GM23338 (cell line): ENCODE results near the gene MAST3. TPM values are rescaled to one million over a fixed set of nuclear protein-coding genes. Genes with fewer than 3 reads are reported as not detected.

ENCODE experiments used
- ATAC-seq: fragments of 200-7000 bp; cut with Tn5 transposase; 3 replicates; pipeline ENCODE4 v1.9.1; 2020
- DNase-seq: peaks from one replicate; pipeline ENCODE4 v3.0.0-alpha.2; 2015; ENCODE audit warnings: low spot score
- H2AFZ ChIP-seq: fragments of 200-600 bp; sonication (generic); 2 replicates; pipeline ENCODE4 v1.8.0; 2016; ENCODE audit warnings: antibody characterized with exemption, mild to moderate bottlenecking, moderate library complexity
- H3F3A ChIP-seq: fragments of 200-600 bp; sonication (generic); replicated peaks from 2 replicates; pipeline ENCODE4 v1.8.0; 2017; ENCODE audit warnings: antibody characterized with exemption, mixed run types, low read depth
- H3K27ac ChIP-seq: fragments of 200-600 bp; sonication (generic); 2 replicates; pipeline ENCODE4 v1.6.1; 2016; ENCODE audit warnings: low read depth
- H3K27me3 ChIP-seq: fragments of 200-600 bp; sonication (generic); 2 replicates; pipeline ENCODE4 v1.8.0; 2016; ENCODE audit warnings: mild to moderate bottlenecking, mixed run types, moderate library complexity; ENCODE audit not compliant: insufficient read depth
- H3K36me3 ChIP-seq: fragments of 200-600 bp; sonication (generic); 2 replicates; pipeline ENCODE4 v1.8.0; 2016; ENCODE audit warnings: mild to moderate bottlenecking; ENCODE audit not compliant: insufficient read depth
- H3K4me1 ChIP-seq: fragments of 200-600 bp; sonication (generic); 2 replicates; pipeline ENCODE4 v1.8.0; 2016; ENCODE audit warnings: mild to moderate bottlenecking, moderate library complexity; ENCODE audit not compliant: insufficient read depth
- H3K4me2 ChIP-seq: fragments of 200-600 bp; sonication (generic); 2 replicates; pipeline ENCODE4 v1.7.1; 2017; ENCODE audit warnings: mixed run types
- H3K4me3 ChIP-seq: fragments of 200-600 bp; sonication (generic); 2 replicates; pipeline ENCODE4 v1.6.1; 2016; ENCODE audit warnings: mixed run types
- H3K79me2 ChIP-seq: fragments of 200-600 bp; sonication (generic); replicated peaks from 2 replicates; pipeline ENCODE4 v1.8.0; 2017; ENCODE audit warnings: mild to moderate bottlenecking; ENCODE audit not compliant: insufficient read depth
- H3K9me2 ChIP-seq: fragments of 200-600 bp; sonication (generic); 2 replicates; pipeline ENCODE4 v1.8.0; 2017; ENCODE audit not compliant: insufficient read depth
- H4K20me1 ChIP-seq: fragments of 200-600 bp; sonication (generic); replicated peaks from 2 replicates; pipeline ENCODE4 v1.8.0; 2017; ENCODE audit warnings: mild to moderate bottlenecking; ENCODE audit not compliant: insufficient read depth
- H3K27ac Mint-ChIP-seq: 2 replicates; pipeline ENCODE4 v1.8.0; 2020; ENCODE audit warnings: inconsistent platforms, mild to moderate bottlenecking, moderate library complexity, mixed read lengths
- H3K27me3 Mint-ChIP-seq: 3 replicates; pipeline ENCODE4 v1.8.0; 2022; ENCODE audit warnings: low read depth, mild to moderate bottlenecking, moderate library complexity, mixed read lengths, inconsistent platforms; ENCODE audit not compliant: insufficient read depth, poor library complexity
- H3K36me3 Mint-ChIP-seq: 3 replicates; pipeline ENCODE4 v1.8.0; 2021; ENCODE audit warnings: low read depth, mild to moderate bottlenecking, inconsistent platforms, moderate library complexity, mixed read lengths
- H3K4me1 Mint-ChIP-seq: 3 replicates; pipeline ENCODE4 v1.8.0; 2020; ENCODE audit warnings: mild to moderate bottlenecking, inconsistent platforms, mixed read lengths
- H3K4me3 Mint-ChIP-seq: 3 replicates; pipeline ENCODE4 v1.8.0; 2021; ENCODE audit warnings: moderate library complexity, mild to moderate bottlenecking, inconsistent platforms, mixed read lengths
- H3K9me3 Mint-ChIP-seq: 3 replicates; pipeline ENCODE4 v1.8.0; 2020; ENCODE audit warnings: moderate library complexity, mild to moderate bottlenecking, inconsistent platforms, mixed read lengths
- CREB1 ChIP-seq: fragments of 250-450 bp; sonication (Bioruptor Pico); IDR thresholded peaks from 2 replicates; pipeline ENCODE4 v1.5.0; 2020; ENCODE audit warnings: low read depth, mild to moderate bottlenecking, moderate library complexity
- CTCF ChIP-seq, 2 experiments: fragments of 200-600 bp in 1 of 2; sonication (generic) in 1 of 2; conservative IDR thresholded peaks; 2 replicates each; pipeline versions ENCODE4 v1.5.1 to v1.6.1; 2016 to 2017; ENCODE audit warnings: antibody characterized with exemption in 2 of 2, low read depth in 2 of 2, mild to moderate bottlenecking in 2 of 2, moderate library complexity in 1 of 2
- ETS1 ChIP-seq: IDR thresholded peaks from 2 replicates; pipeline ENCODE4 v1.6.1; 2016; ENCODE audit warnings: antibody characterized with exemption
- EZH2 ChIP-seq: fragments of 200-600 bp; sonication (generic); IDR thresholded peaks from one replicate; pipeline ENCODE4 v1.8.0; 2017; ENCODE audit warnings: antibody characterized with exemption, mild to moderate bottlenecking, low read depth; ENCODE audit not compliant: unreplicated experiment
- EZH2phosphoT487 ChIP-seq: fragments of 200-600 bp; sonication (generic); IDR thresholded peaks from one replicate; pipeline ENCODE4 v1.8.1; 2018; ENCODE audit warnings: antibody characterized with exemption; ENCODE audit not compliant: unreplicated experiment
- JUNB ChIP-seq: IDR thresholded peaks from one replicate; pipeline ENCODE4 v1.6.1; 2016; ENCODE audit warnings: antibody characterized with exemption; ENCODE audit not compliant: unreplicated experiment
- NANOG ChIP-seq: IDR thresholded peaks from 2 replicates; pipeline ENCODE4 v1.6.1; 2016; ENCODE audit warnings: antibody characterized with exemption, borderline replicate concordance
- REST ChIP-seq: IDR thresholded peaks from one replicate; pipeline ENCODE4 v1.6.1; 2018; ENCODE audit warnings: antibody characterized with exemption; ENCODE audit not compliant: unreplicated experiment
- STAT1 ChIP-seq: IDR thresholded peaks from one replicate; pipeline ENCODE4 v1.6.1; 2016; ENCODE audit warnings: antibody characterized with exemption; ENCODE audit not compliant: unreplicated experiment
- ZNF114 ChIP-seq: fragments of 250-450 bp; sonication (Bioruptor Pico); IDR thresholded peaks from 2 replicates; pipeline ENCODE4 v1.5.0; 2020; ENCODE audit warnings: mild to moderate bottlenecking, moderate library complexity
- ZNF331 ChIP-seq: fragments of 250-450 bp; sonication (Bioruptor Pico); IDR thresholded peaks from 2 replicates; pipeline ENCODE4 v1.5.0; 2020; ENCODE audit warnings: low read depth, mild to moderate bottlenecking, moderate library complexity
- polyA plus RNA-seq: library from polyadenylated mRNA; unstranded; fragments of >200 nt; fragmentation: Nextera tagmentation; extraction: Ambion mirVana; gene quantifications from 2 replicates; pipeline ENCODE4 v1.2.1, GENCODE V29; 2016
- total RNA-seq: library from RNA; depleted of rRNA; stranded (reverse); fragments of >200 nt; shearing (Covaris generic); gene quantifications from 2 replicates; pipeline ENCODE4 v1.2.3, GENCODE V29; 2014

The MAST3 gene
- total and polyA plus RNA-seq, 2 experiments from 2014 or later = 5.6 to 8.8 TPM

- DNase-seq (no peak), ATAC-seq (no peak)
- Mint-ChIP-seq H3K4me1 (no peaks in the 10 kb centered on the region), H3K9me3 (no peaks in the 10 kb centered on the region), H3K27me3 (peaks cover 8% of the 10 kb centered on the region), H3K27ac (no peak overlapping the region), H3K4me3 (no peak overlapping the region), H3K36me3 (peaks cover 5% of the 10 kb centered on the region; the same call in 1 of the 3 replicates)
- Histone ChIP-seq H3K4me3 (no peak overlapping the region), H3K9me2 (no peaks in the 10 kb centered on the region), H3K79me2 (no peaks in the 10 kb centered on the region), H3K4me1 (no peaks in the 10 kb centered on the region), H3K27ac (no peak overlapping the region), H3K36me3 (no peaks in the 10 kb centered on the region), H2AFZ (no peak overlapping the region), H4K20me1 (no peaks in the 10 kb centered on the region), H3F3A (no peaks in the 10 kb centered on the region), H3K27me3 (peaks cover 2% of the 10 kb centered on the region; the same call in 1 of the 2 replicates), H3K4me2 (no peak overlapping the region)
- TF ChIP-seq CREB1 (no peak), ETS1 (no peak), STAT1 (no peak), ZNF331 (CRISPR knock-in tag) (no peak), JUNB (no peak), REST (no peak), ZNF114 (CRISPR knock-in tag) (no peak)
Observed at GRCh38 chr19:18179957-18180356, 82.4 kb downstream of the MAST3 start.

- no peaks in the 10 kb centered on the region for H3K9me2 ChIP-seq
- H2AFZ ChIP-seq = no peak overlapping the region
- H3K27me3 ChIP-seq = no peaks in the 10 kb centered on the region
- no peak overlapping the region for H3K4me2 ChIP-seq
- Mint-ChIP-seq H3K27ac (no peak overlapping the region), H3K36me3 (no peaks in the 10 kb centered on the region), H3K4me1 (peaks cover 4% of the 10 kb centered on the region; the same call in 2 of the 3 replicates), H3K9me3 (no peaks in the 10 kb centered on the region), H3K27me3 (peaks cover 2% of the 10 kb centered on the region), H3K4me3 (no peak overlapping the region)
- H4K20me1 ChIP-seq = no peaks in the 10 kb centered on the region
- DNase-seq = no peak
- no peak for ATAC-seq
- H3K4me1 ChIP-seq = no peaks in the 10 kb centered on the region
- H3F3A ChIP-seq = 0 out of 2 replicates have a peak, but pooled peaks cover 8% of the 10 kb centered on the region
- no peaks in the 10 kb centered on the region for H3K79me2 ChIP-seq
- no peaks in the 10 kb centered on the region for H3K36me3 ChIP-seq
- H3K27ac ChIP-seq = no peak overlapping the region
- H3K4me3 ChIP-seq = no peak overlapping the region
- TF ChIP-seq EZH2phosphoT487 (no peak), NANOG (no peak), CREB1 (no peak), CTCF (conservative IDR thresholded peaks at IDR 0.05; ENCODE audit: low read depth in 2 of 2) (no peak), ZNF331 (CRISPR knock-in tag) (no peak), STAT1 (no peak), ZNF114 (CRISPR knock-in tag) (no peak), REST (no peak), EZH2 (no peak)
Observed at GRCh38 chr19:18183529-18183928, 86.0 kb downstream of the MAST3 start.
